ENCODE results near the gene NIT1. TPM values are rescaled to one million over a fixed set of nuclear protein-coding genes. Genes with fewer than 3 reads are reported as not detected.

NIT1 gene
- total and polyA plus RNA-seq, 2 of the 13 experiments (the other 11 are each of a cell fraction or from before 2014, with no cell fraction given): 22.7 to 31.0 TPM

- TF ChIP-seq ZHX1 (CRISPR knock-in tag; IDR thresholded peaks at IDR 0.05; ENCODE audit: low read depth) (peak; percentile 77), ZKSCAN1 (IDR thresholded peaks at IDR 0.05; ENCODE audit: low read length) (no peak), ERF (CRISPR knock-in tag; IDR thresholded peaks at IDR 0.05) (0 out of 2 replicates have a peak, but pooled peaks have one; percentile 62), ZNF607 (CRISPR knock-in tag; IDR thresholded peaks at IDR 0.05; ENCODE audit: borderline replicate concordance) (no peak), MZF1 (CRISPR knock-in tag; IDR thresholded peaks at IDR 0.05; ENCODE audit: borderline replicate concordance) (no peak), SKIL (CRISPR knock-in tag; IDR thresholded peaks at IDR 0.05; ENCODE audit: borderline replicate concordance) (no peak), SMARCC2 (IDR thresholded peaks at IDR 0.05) (no peak), KLF13 (CRISPR knock-in tag; IDR thresholded peaks at IDR 0.05) (no peak), ZNF224 (CRISPR knock-in tag; IDR thresholded peaks at IDR 0.05) (no peak), ARNT2 (CRISPR knock-in tag; IDR thresholded peaks at IDR 0.05; ENCODE audit: low read depth) (peak; percentile 77; the same call in 1 of the 2 replicates), ZBTB7A (CRISPR knock-in tag; IDR thresholded peaks at IDR 0.05) (no peak; the same call in 1 of the 2 replicates), ZNF674 (CRISPR knock-in tag; IDR thresholded peaks at IDR 0.05; ENCODE audit: low read depth) (no peak), SETDB1 (CRISPR knock-in tag; IDR thresholded peaks at IDR 0.05; ENCODE audit: borderline replicate concordance) (no peak), ZNF383 (CRISPR knock-in tag; IDR thresholded peaks at IDR 0.05; ENCODE audit: borderline replicate concordance) (no peak), GATAD2A (CRISPR knock-in tag; IDR thresholded peaks at IDR 0.05) (peak; percentile 57), YEATS2 (CRISPR knock-in tag; IDR thresholded peaks at IDR 0.05; ENCODE audit: borderline replicate concordance) (peak; percentile 84), ZC3H4 (CRISPR knock-in tag; IDR thresholded peaks at IDR 0.05; ENCODE audit: borderline replicate concordance) (no peak), GATA4 (IDR thresholded peaks at IDR 0.05; ENCODE audit: borderline replicate concordance, low read depth) (peak; percentile 38; the same call in 1 of the 2 replicates), ZNF460 (CRISPR knock-in tag; IDR thresholded peaks at IDR 0.05; ENCODE audit: borderline replicate concordance) (no peak), NCOA5 (CRISPR knock-in tag; IDR thresholded peaks at IDR 0.05) (no peak), HMG20B (CRISPR knock-in tag; conservative IDR thresholded peaks at IDR 0.05) (no peak), ZNF574 (CRISPR knock-in tag; IDR thresholded peaks at IDR 0.05) (peak; percentile 87)
- TF ChIP-seq, protein P1, sequence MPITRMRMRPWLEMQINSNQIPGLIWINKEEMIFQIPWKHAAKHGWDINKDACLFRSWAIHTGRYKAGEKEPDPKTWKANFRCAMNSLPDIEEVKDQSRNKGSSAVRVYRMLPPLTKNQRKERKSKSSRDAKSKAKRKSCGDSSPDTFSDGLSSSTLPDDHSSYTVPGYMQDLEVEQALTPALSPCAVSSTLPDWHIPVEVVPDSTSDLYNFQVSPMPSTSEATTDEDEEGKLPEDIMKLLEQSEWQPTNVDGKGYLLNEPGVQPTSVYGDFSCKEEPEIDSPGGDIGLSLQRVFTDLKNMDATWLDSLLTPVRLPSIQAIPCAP (CRISPR knock-in tag; IDR thresholded peaks at IDR 0.05; ENCODE audit: low read depth): no peak
Observed at GRCh38 chr1:161153682-161154337, 35.9 kb downstream of the NIT1 start, which contains the start of gene UFC1 (continued).
